ENCODE data around the gene FSHR.

FSHR gene

DNA sequence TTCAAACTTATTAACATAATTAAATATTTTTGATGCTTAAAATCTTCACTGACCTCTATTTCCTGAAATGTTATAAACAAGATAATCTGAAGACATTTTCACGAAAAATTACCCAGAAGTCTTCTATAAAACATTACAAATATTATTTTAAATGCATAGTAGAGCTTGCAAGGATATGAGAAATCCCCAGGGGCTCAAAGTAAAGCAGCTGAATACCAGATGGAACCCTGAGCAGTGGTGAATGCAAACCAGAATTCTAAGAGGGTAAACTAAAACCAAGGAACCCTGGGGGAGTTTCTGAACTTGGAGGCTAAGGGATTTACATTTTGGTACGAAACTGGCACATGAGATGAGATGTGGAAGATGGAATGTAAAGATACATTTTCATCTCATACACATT, 83.6 kb downstream of the FSHR start:
- no peaks in the 10 kb centered on the region for H3K36me3 Mint-ChIP-seq
- H3K4me1 Mint-ChIP-seq = no peaks in the 10 kb centered on the region
- H3K27ac Mint-ChIP-seq = no peak overlapping the region
- H3K9me3 Mint-ChIP-seq = no peaks in the 10 kb centered on the region
- H3K27me3 Mint-ChIP-seq = no peaks in the 10 kb centered on the region
- no peak for DNase-seq
- CTCF ChIA-PET = no interaction called here
- H3K4me3 Mint-ChIP-seq = no peak overlapping the region

DNA sequence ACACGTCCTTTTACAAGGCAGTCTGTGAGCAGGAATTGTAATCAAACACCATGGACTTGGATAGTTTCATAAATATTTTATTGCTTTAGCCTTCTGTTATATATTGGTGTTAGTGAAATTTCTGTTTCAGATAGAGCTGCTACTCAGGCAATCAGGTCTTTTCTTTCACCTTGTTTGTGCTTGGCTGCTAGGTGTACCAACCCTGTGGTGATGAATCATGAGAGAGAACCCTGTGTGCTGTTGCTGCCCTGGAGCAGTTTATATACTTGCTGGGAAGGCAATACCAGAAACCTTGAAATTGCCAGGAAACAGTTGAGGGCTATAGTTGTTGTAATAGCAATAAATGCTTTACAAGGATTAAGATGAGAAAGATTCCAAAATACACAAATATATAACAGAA, 84.5 kb downstream of the FSHR start:
- Mint-ChIP-seq H3K4me3 (no peak overlapping the region), H3K9me3 (no peaks in the 10 kb centered on the region), H3K36me3 (no peaks in the 10 kb centered on the region), H3K27me3 (no peaks in the 10 kb centered on the region), H3K4me1 (no peaks in the 10 kb centered on the region), H3K27ac (no peak overlapping the region)
- no peak for DNase-seq
- CTCF ChIA-PET = no interaction called here

DNA sequence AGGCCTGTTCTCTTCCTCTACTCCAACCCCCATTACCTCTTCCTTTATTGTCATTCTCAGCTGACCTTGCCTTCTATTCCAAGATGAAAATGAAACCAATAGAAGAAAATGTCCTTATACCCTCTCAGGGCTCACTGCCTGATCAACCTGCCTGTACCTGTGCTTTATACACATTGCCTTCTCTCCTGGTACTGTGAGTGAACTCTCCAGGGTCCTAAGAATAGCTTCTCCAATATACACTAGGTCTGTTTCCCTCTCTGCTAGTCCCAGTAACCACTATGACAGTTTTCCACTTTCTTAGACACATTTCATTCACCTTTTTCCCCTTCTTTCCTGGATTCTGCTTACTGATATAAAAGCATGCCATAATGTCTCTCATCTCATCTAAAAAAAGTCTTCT, 85.7 kb downstream of the FSHR start:
- Mint-ChIP-seq H3K9me3 (no peaks in the 10 kb centered on the region), H3K36me3 (no peaks in the 10 kb centered on the region), H3K4me1 (no peaks in the 10 kb centered on the region), H3K27me3 (no peaks in the 10 kb centered on the region), H3K4me3 (no peak overlapping the region), H3K27ac (no peak overlapping the region)
- no peak for DNase-seq
- CTCF ChIA-PET = no interaction called here

DNA sequence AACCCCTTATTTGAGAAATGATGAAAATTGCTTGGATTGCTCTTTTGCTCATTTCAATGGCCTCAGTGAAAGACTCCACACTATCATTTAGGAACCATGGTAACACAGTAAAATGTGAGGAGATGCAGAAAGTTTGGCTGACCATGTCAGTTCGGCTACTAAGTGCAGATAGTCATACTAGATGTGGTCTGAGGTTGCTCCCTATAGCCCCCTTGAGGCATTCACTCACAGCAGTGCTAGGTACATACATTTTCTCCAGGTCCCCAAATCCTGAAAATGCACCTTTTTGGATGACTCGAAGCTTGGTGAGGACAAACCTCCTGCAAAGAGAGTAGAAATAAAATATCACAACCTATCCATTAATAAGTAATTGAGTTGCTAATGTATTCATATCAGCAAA, 86.3 kb downstream of the FSHR start:
- H3K27me3 Mint-ChIP-seq = no peaks in the 10 kb centered on the region

DNA sequence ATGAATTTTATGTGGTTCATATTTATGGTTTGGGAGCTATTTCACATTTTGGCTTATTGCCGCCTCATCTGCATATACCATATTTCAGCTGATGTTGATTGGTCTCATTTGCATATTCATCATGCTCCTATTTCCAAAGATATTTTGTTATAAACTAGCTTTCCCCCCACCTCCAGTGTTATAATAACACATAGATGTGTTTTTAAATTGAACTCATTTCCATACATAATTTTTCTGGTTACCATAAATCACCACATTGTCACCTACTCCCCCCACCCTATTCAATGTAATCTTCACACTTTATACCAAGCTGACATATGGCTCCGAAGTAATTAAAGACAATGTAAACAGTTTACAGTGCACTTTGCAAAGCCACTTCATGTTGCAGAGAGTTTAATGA, 101.2 kb downstream of the FSHR start:
- CTCF ChIA-PET = no interaction called here
- no peaks in the 10 kb centered on the region for H3K36me3 Mint-ChIP-seq
- H3K27me3 Mint-ChIP-seq = no peaks in the 10 kb centered on the region
- no peaks in the 10 kb centered on the region for H3K4me1 Mint-ChIP-seq
- DNase-seq = no peak
- H3K4me3 Mint-ChIP-seq = no peak overlapping the region
- peaks cover 5% of the 10 kb centered on the region for H3K9me3 Mint-ChIP-seq
- no peak overlapping the region for H3K27ac Mint-ChIP-seq

More for the DNA sequence above, 86.3 kb downstream of the FSHR start:
- no peak overlapping the region for H3K27ac Mint-ChIP-seq
- no peak for DNase-seq
- no peak overlapping the region for H3K4me3 Mint-ChIP-seq
- H3K36me3 Mint-ChIP-seq = no peaks in the 10 kb centered on the region
- CTCF ChIA-PET = no interaction called here
- H3K9me3 Mint-ChIP-seq = no peaks in the 10 kb centered on the region
- H3K4me1 Mint-ChIP-seq = no peaks in the 10 kb centered on the region

DNA sequence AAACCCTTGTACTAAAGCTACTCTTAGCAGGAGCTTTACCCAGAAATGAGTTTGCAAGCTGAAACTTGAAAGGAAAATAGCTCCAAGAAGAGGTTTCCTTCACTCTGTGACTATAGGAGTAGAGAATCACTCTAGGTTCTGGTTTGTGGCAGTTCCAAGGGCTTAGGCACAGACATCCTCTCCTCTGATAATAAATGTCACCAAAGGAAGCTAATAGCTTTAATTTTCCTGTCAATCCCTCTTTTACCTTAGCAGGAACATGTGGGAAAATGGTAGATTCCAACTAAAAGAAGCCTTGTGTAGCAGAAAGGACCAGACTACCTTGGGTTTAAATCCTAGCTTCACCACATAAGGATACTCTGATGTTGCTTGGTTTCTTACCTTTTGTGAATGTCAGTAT, 104.0 kb downstream of the FSHR start:
- Mint-ChIP-seq H3K27ac (no peak overlapping the region), H3K4me3 (no peak overlapping the region), H3K36me3 (no peaks in the 10 kb centered on the region), H3K9me3 (no peaks in the 10 kb centered on the region), H3K4me1 (no peaks in the 10 kb centered on the region), H3K27me3 (no peaks in the 10 kb centered on the region)
- no peak for DNase-seq
- CTCF ChIA-PET = no interaction called here

DNA sequence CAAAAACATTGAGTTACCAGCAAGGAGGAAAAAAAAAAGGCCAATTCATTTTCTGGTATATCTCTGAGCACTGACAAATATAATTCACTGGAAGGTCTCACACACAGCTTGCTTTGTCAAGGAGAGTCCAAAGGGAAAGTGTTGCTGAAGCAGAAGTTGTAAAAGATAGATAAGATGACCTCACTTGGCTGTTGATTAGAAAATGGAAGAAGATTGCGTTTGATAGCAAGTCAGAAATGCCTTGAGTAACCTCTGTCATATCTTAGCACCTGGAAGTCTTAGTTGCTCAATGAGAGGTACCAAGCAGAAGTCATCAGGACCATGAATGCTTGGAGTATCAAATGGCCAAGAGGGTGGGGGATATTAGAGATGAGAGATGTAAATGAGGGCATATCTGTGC, 105.2 kb downstream of the FSHR start:
- H3K27ac Mint-ChIP-seq = no peak overlapping the region
- no peak for DNase-seq
- no peaks in the 10 kb centered on the region for H3K9me3 Mint-ChIP-seq
- no peaks in the 10 kb centered on the region for H3K27me3 Mint-ChIP-seq
- H3K36me3 Mint-ChIP-seq = no peaks in the 10 kb centered on the region
- H3K4me1 Mint-ChIP-seq = no peaks in the 10 kb centered on the region
- CTCF ChIA-PET = interaction anchor here (0.6 kb wide), 1 partner anchor 1093 kb away, joined by 3 read pairs; no protein-coding TSS in a partner anchor
- H3K4me3 Mint-ChIP-seq = no peak overlapping the region

DNA sequence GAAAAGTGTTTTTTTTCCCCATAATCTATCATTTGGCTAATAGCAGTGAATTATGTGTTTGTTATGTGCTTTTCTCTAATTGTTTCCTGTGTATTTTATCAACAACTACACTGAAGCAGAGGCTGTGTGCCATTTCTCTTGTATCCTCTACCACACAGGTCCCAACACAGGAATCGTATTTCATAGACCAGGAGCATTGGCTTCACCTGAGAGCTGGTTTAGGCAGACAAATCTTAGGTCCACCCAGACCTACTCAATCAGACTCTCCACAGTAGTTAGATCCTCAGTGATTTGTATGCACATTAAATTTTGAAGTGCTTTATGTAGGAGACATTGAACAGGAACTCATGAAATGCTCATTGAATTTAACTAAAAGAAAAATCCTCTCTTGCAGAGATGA, 109.2 kb downstream of the FSHR start:
- Mint-ChIP-seq H3K4me3 (no peak overlapping the region), H3K27ac (no peak overlapping the region), H3K36me3 (no peaks in the 10 kb centered on the region), H3K9me3 (no peaks in the 10 kb centered on the region), H3K27me3 (no peaks in the 10 kb centered on the region), H3K4me1 (no peaks in the 10 kb centered on the region)
- no peak for DNase-seq
- CTCF ChIA-PET = no interaction called here

DNA sequence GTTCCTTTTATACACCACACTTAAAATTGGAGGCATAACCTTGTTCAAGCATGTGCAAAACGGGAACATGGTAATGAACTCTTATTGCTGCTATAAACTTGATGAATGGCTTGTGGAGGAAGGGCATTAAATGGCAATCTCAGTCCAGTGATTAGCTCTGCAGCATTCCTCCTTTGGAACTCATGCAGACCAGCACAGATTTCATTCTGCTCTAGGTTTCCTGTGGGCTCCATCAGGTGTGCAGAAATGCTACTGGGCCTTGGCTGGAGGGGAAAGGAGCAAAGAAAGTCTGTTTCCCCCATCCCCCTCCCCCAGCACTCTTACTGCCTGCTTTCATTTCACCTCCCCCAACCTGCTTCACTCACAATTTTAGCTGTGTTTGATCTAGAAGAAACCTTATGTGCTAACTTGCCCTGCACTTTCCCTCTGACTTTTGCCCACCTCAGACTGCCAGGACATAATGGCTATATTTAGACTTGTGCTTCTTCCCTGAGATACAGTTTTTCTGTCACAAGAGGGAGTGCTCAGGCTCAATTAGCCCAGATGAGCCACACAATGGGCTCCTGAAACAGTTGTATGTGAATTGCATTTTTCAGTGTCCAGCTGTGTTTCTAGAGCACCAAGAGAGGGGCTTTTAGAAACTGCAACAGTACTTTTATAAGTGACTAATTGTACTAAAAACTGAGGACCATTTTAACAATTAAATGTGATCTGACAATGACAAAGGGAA, 109.8 kb downstream of the FSHR start:
- no peak overlapping the region for H3K27ac Mint-ChIP-seq
- no peak for DNase-seq

DNA sequence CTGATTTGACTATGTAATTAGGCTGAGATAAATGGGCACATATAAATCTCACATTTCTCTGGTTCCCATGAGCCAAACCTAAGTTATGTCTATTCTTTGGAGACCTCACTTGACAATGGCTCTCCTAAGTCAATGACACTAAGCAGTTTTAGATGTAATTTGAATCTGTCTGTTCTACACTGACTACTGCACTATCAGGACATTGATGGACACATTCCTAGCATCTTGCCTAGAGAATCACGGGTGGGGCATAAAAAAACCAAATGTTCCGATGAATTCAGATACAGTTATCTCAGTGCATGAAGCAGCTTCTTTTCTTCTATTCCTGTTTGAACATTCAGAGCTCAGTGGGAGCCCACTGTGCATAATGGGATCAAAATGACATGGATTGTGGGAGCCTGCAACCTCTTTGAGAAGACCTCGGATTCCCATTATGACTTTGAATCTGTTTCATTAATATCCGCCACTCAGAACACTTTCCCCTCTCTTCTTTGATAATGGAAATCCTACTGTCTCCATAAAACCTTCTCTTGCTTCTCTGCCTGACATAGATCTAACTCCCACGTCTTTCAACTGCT, 110.8 kb downstream of the FSHR start:
- H3K27me3 Mint-ChIP-seq = no peaks in the 10 kb centered on the region
- CTCF ChIA-PET = no interaction called here
- no peak for DNase-seq
- H3K4me1 Mint-ChIP-seq = no peaks in the 10 kb centered on the region
- no peaks in the 10 kb centered on the region for H3K36me3 Mint-ChIP-seq
- no peak overlapping the region for H3K4me3 Mint-ChIP-seq
- no peaks in the 10 kb centered on the region for H3K9me3 Mint-ChIP-seq
- H3K27ac Mint-ChIP-seq = no peak overlapping the region

More for the DNA sequence above, 109.8 kb downstream of the FSHR start:
- H3K36me3 Mint-ChIP-seq = no peaks in the 10 kb centered on the region
- H3K27me3 Mint-ChIP-seq = no peaks in the 10 kb centered on the region
- H3K4me1 Mint-ChIP-seq = no peaks in the 10 kb centered on the region
- CTCF ChIA-PET = no interaction called here
- no peaks in the 10 kb centered on the region for H3K9me3 Mint-ChIP-seq
- no peak overlapping the region for H3K4me3 Mint-ChIP-seq

DNA sequence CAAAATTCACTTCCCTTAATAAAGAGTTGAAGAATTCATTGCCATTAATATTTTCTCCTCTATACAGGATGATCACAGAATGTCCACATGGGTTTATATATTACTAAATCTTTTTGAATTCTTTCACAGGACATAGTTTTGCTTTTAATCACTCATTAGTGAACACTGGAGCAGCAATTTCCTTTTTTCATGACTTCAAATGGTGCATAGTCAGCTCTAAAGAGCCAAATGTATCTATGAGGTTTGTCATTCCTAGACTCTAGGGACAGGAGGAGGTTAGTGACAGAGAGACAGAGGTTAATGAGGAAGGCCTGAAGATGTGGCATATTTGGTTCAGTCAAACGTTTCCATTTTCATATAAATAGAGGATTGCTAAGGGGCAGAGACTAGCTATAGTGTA, 111.8 kb downstream of the FSHR start:
- CTCF ChIA-PET = no interaction called here
- Mint-ChIP-seq H3K4me1 (no peaks in the 10 kb centered on the region), H3K4me3 (no peak overlapping the region), H3K9me3 (no peaks in the 10 kb centered on the region), H3K27ac (no peak overlapping the region), H3K36me3 (no peaks in the 10 kb centered on the region), H3K27me3 (no peaks in the 10 kb centered on the region)
- DNase-seq = no peak

DNA sequence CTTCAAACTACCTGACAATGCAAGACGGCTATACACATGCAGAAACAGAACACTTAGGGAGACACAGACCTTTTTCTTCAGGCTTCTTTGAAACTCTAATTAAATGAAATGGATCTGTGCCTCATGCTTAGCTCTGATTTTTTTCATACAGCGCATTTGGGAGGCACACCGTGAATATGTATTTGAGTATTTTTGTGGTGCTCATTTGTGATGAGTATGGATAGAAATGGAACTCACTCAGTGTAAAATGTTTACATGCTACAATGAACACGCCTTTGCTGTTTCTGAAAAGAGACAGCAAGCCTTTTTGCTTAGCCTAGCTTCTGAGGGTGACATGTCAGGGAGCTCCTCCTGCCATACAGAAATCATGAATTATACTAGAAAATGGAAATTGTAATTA, 113.3 kb downstream of the FSHR start:
- H3K27ac Mint-ChIP-seq = no peak overlapping the region
- H3K9me3 Mint-ChIP-seq = no peaks in the 10 kb centered on the region
- CTCF ChIA-PET = no interaction called here
- no peaks in the 10 kb centered on the region for H3K36me3 Mint-ChIP-seq
- DNase-seq = no peak
- H3K4me3 Mint-ChIP-seq = no peak overlapping the region
- H3K4me1 Mint-ChIP-seq = no peaks in the 10 kb centered on the region
- H3K27me3 Mint-ChIP-seq = no peaks in the 10 kb centered on the region

DNA sequence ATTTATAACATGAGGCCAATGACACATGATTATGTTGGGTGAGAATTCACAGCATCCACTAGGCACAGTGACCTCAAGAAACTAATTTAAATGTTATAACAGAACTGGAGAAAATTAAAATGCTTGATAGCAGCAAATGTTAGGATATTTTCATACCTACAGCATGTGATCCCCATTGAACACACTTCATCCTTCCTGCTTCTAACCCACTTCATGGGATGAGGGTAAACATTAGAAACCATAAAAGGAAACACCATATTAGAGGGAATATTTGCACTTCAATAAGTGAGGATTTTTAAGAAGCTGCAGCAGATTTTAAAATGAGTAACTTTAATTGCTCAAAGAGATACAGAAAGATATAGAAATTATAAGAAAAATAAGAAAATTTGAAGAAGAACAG, 117.1 kb downstream of the FSHR start:
- no peak for DNase-seq
- Mint-ChIP-seq H3K36me3 (no peaks in the 10 kb centered on the region), H3K27me3 (no peaks in the 10 kb centered on the region), H3K9me3 (no peaks in the 10 kb centered on the region), H3K4me1 (no peaks in the 10 kb centered on the region), H3K27ac (no peak overlapping the region), H3K4me3 (no peak overlapping the region)
- CTCF ChIA-PET = no interaction called here

DNA sequence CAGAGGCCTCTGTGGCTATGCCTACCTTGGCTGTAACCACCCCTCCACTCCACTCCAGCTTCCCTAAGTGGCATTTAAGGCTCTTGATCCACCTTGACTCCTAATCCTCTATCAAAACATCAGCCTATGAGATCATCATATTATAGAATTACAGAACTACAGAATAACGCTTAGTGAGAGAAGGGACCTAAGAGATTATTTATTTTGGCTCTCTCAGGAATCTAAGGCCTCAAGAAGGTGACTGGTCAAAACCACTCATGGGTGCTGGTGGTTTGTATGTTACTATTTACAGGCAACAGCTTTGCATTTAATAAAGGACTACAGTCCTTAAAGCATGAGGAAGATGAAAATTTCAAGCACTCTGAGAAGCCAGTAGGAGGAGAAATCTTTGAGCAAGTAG, 118.8 kb downstream of the FSHR start:
- no peaks in the 10 kb centered on the region for H3K9me3 Mint-ChIP-seq
- no peak overlapping the region for H3K4me3 Mint-ChIP-seq
- no peaks in the 10 kb centered on the region for H3K36me3 Mint-ChIP-seq
- no peak overlapping the region for H3K27ac Mint-ChIP-seq
- DNase-seq = no peak
- no peaks in the 10 kb centered on the region for H3K27me3 Mint-ChIP-seq
- CTCF ChIA-PET = no interaction called here
- H3K4me1 Mint-ChIP-seq = no peaks in the 10 kb centered on the region

DNA sequence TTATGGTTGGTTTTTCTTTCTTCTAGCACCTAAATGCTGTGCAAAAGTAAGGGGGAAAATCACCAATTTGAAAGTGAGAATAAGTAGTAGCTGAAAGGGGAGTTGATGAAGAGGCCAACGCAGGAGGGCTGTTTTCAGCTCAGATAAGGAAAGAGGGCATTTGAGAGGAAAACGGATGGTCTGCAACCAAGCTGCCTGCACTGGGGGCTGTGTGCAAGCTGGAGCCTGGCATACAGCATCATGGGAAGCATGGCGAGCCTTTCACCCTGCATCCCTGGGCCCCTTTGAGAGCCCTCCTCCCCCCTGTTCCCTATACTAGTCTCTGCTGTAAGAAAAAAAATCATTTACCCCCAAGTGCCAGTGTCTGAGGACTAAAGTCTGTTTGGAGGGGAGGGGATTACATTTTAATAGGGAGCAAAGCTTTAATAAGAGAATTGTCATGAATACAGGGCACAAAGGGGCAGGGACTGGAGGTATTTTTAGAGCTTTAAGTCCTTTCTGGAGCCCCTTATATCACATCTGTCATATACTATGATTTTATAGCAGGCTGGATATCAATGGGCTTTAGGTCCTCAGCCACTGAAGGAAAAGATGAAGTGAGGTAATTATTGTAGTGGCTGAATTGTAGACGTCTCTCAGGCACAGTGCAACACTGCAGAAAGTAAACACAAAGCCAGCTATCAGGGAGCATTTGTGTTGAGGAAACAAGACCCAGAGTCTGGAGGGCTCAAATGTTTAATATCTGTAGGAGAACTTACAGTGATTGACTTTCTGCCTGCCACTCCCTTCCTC, 120.7 kb downstream of the FSHR start:
- no peaks in the 10 kb centered on the region for H3K27me3 Mint-ChIP-seq
- CTCF ChIA-PET = no interaction called here
- H3K27ac Mint-ChIP-seq = no peak overlapping the region

More for the DNA sequence above, 120.7 kb downstream of the FSHR start:
- Mint-ChIP-seq H3K36me3 (no peaks in the 10 kb centered on the region), H3K4me3 (no peak overlapping the region), H3K9me3 (no peaks in the 10 kb centered on the region), H3K4me1 (no peaks in the 10 kb centered on the region)
- DNase-seq = no peak

All from activated naive CD4-positive, alpha-beta T cell treated with anti-CD3 and anti-CD28 coated beads, Interleukin-2, amount 10 ng/mL, durations not matched to agents 7 days and 5 days (primary cell).